Measurements from ENCODE around the gene FICD. TPM values are rescaled to one million over a fixed set of nuclear protein-coding genes. Genes with fewer than 3 reads are reported as not detected.

FICD gene
- total and polyA plus RNA-seq, 2 donors (not counting 1 experiment from before 2014, with no cell fraction given) = 1.9 to 8.6 TPM

DNA sequence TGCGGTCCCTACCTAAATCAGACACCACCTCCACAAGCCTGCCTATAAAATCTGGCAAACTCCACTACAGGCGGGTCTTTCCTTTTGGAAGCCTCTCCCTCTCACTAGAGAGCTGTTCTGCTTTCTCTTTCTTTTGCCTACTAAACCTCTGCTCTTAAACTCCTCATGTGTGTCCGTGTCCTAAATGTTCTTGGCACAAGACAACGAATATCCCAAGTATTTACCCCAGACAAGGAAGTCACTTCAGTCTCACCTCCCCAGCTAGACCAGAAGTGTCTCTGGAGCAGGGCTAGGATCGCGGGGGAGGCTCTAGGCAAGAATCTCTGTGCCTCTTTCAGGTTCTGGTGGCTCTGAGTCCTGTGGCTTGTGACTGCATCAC, 37.2 kb upstream of the FICD start:
- DNase-seq (ENCODE audit: low read depth in 2 of 2) = no peak

DNA sequence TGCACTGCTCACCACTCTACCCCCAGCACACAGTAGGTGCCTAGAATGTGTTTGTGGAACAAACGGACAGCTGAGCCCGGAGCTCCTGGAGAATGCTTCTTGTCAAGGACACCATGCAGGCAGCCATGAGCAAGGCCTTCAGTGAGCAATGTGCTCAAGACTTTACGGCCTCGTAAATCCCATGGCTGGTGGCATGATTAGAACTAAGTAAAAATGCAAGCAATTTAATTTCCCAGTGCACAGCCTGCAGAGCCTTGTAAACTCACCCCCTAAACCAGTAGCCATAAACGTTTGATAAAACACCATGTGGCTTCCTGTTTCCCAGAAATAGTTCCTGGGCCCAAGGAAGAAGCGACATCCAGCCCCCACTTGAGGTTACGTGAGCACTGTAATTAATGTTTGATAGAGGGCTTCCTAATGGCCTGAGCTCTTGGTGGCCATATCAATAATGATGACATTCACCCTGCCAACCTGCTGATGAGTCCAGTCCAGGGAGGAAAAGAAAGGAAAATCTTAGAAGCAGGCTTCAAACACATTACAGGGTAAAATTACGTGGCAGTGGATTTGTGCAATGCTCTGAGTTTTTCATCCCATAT, 36.4 kb upstream of the FICD start:
- no peak for TF ChIP-seq CTCF (conservative IDR thresholded peaks at IDR 0.05 in 1 of 2, IDR thresholded peaks at IDR 0.05 in 1 of 2; ENCODE audit: low read depth in 1 of 2, low read length in 2 of 2)
- no peak for TF ChIP-seq EZH2 (IDR thresholded peaks at IDR 0.05; ENCODE audit: low read length, missing control alignments)
- Histone ChIP-seq H3K79me2 (ENCODE audit: control insufficient read depth, insufficient read depth, low read length) (no peaks in the 10 kb centered on the region), H3K9ac (ENCODE audit: insufficient read depth, low read length) (no peak overlapping the region), H2AFZ (ENCODE audit: low read length) (no peak overlapping the region), H3K4me2 (ENCODE audit: extremely low read depth, insufficient read depth, low read length) (no peak overlapping the region), H3K27ac (ENCODE audit: insufficient read depth, low read length) (no peak overlapping the region), H3K4me3 (replicated peaks in 1 of 4; ENCODE audit: control extremely low read depth in 1 of 4, insufficient read depth in 1 of 4, low read depth in 3 of 4, low read length in 4 of 4) (no peak overlapping the region), H3K36me3 (ENCODE audit: control insufficient read depth, insufficient read depth, low read length) (no peaks in the 10 kb centered on the region), H4K20me1 (ENCODE audit: control insufficient read depth, extremely low read depth, insufficient read depth, low read length) (no peaks in the 10 kb centered on the region), H3K9me3 (ENCODE audit: control insufficient read depth, insufficient read depth, low read depth, low read length) (no peaks in the 10 kb centered on the region), H3K4me1 (ENCODE audit: control insufficient read depth, extremely low read depth, insufficient read depth, low read length) (no peaks in the 10 kb centered on the region), H3K27me3 (ENCODE audit: control insufficient read depth, insufficient read depth, low read length) (no peaks in the 10 kb centered on the region)
- no peak for DNase-seq (ENCODE audit: low read depth in 2 of 2)

More for the DNA sequence above, 37.2 kb upstream of the FICD start:
- H3K36me3 ChIP-seq (ENCODE audit: control insufficient read depth, insufficient read depth, low read length) = no peaks in the 10 kb centered on the region
- no peak overlapping the region for H3K4me3 ChIP-seq (replicated peaks in 1 of 4; ENCODE audit: control extremely low read depth in 1 of 4, insufficient read depth in 1 of 4, low read depth in 3 of 4, low read length in 4 of 4)
- H2AFZ ChIP-seq (ENCODE audit: low read length) = no peak overlapping the region
- no peaks in the 10 kb centered on the region for H3K4me1 ChIP-seq (ENCODE audit: control insufficient read depth, extremely low read depth, insufficient read depth, low read length)
- H3K4me2 ChIP-seq (ENCODE audit: extremely low read depth, insufficient read depth, low read length) = no peak overlapping the region
- no peaks in the 10 kb centered on the region for H3K79me2 ChIP-seq (ENCODE audit: control insufficient read depth, insufficient read depth, low read length)
- H4K20me1 ChIP-seq (ENCODE audit: control insufficient read depth, extremely low read depth, insufficient read depth, low read length) = no peaks in the 10 kb centered on the region
- no peaks in the 10 kb centered on the region for H3K27me3 ChIP-seq (ENCODE audit: control insufficient read depth, insufficient read depth, low read length)
- no peaks in the 10 kb centered on the region for H3K9me3 ChIP-seq (ENCODE audit: control insufficient read depth, insufficient read depth, low read depth, low read length)
- no peak overlapping the region for H3K9ac ChIP-seq (ENCODE audit: insufficient read depth, low read length)
- H3K27ac ChIP-seq (ENCODE audit: insufficient read depth, low read length) = no peak overlapping the region
- no peak for TF ChIP-seq EZH2 (IDR thresholded peaks at IDR 0.05; ENCODE audit: low read length, missing control alignments)
- no peak for TF ChIP-seq CTCF (conservative IDR thresholded peaks at IDR 0.05 in 1 of 2, IDR thresholded peaks at IDR 0.05 in 1 of 2; ENCODE audit: low read depth in 1 of 2, low read length in 2 of 2)

DNA sequence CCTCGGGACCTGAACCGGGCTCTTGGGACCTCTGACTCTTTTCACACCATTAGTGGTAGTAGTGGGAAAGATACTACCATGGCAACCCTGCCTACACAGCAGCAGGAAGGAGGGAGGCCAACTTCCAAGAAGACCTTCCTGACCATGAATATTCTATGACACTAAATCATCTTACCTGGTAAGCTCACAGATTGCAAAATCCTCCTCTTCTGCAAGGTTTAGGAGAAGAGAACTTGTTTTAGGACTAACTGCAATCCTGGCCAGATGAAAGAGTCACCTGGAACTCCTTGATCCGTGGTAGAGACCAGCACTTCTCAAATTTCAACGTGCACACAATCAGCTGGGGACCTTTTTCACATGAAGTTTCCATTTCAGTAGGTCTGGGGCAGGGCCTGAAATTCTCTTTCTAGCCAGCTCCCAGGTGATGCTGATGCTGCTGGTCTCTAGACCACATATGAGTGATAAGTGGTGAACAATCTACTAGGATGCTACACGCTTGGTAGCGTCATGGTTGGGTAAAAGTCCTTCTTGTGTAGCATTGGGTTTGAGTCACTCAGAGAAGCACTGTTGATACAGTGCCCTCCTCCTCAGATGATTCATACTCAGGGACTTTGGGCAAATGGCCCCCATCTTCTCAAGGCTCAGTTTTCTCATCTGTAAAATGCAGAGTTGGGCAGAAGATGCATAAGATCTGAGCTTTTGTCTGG, 35.6 kb upstream of the FICD start:
- Histone ChIP-seq H3K27me3 (ENCODE audit: control insufficient read depth, insufficient read depth, low read length) (no peaks in the 10 kb centered on the region), H3K9ac (ENCODE audit: insufficient read depth, low read length) (no peak overlapping the region), H3K4me2 (ENCODE audit: extremely low read depth, insufficient read depth, low read length) (no peak overlapping the region), H2AFZ (ENCODE audit: low read length) (no peak overlapping the region), H4K20me1 (ENCODE audit: control insufficient read depth, extremely low read depth, insufficient read depth, low read length) (no peaks in the 10 kb centered on the region), H3K9me3 (ENCODE audit: control insufficient read depth, insufficient read depth, low read depth, low read length) (no peaks in the 10 kb centered on the region), H3K27ac (ENCODE audit: insufficient read depth, low read length) (no peak overlapping the region), H3K4me3 (replicated peaks in 1 of 4; ENCODE audit: control extremely low read depth in 1 of 4, insufficient read depth in 1 of 4, low read depth in 3 of 4, low read length in 4 of 4) (no peak overlapping the region), H3K79me2 (ENCODE audit: control insufficient read depth, insufficient read depth, low read length) (no peaks in the 10 kb centered on the region), H3K36me3 (ENCODE audit: control insufficient read depth, insufficient read depth, low read length) (no peaks in the 10 kb centered on the region), H3K4me1 (ENCODE audit: control insufficient read depth, extremely low read depth, insufficient read depth, low read length) (no peaks in the 10 kb centered on the region)
- DNase-seq (ENCODE audit: low read depth in 2 of 2) = no peak
- TF ChIP-seq CTCF (conservative IDR thresholded peaks at IDR 0.05 in 1 of 2, IDR thresholded peaks at IDR 0.05 in 1 of 2; ENCODE audit: low read depth in 1 of 2, low read length in 2 of 2) = no peak
- no peak for TF ChIP-seq EZH2 (IDR thresholded peaks at IDR 0.05; ENCODE audit: low read length, missing control alignments)

All from fibroblast of lung (primary cell).